HG03097 (cell line): ENCODE results near the gene CMKLR1.

Experiments used
- ATAC-seq: cut with Tn5 transposase; IDR thresholded peaks from one replicate; pipeline ENCODE4 v1.9.1; 2021; ENCODE audit not compliant: unreplicated experiment, low FRiP score

The CMKLR1 gene

DNA sequence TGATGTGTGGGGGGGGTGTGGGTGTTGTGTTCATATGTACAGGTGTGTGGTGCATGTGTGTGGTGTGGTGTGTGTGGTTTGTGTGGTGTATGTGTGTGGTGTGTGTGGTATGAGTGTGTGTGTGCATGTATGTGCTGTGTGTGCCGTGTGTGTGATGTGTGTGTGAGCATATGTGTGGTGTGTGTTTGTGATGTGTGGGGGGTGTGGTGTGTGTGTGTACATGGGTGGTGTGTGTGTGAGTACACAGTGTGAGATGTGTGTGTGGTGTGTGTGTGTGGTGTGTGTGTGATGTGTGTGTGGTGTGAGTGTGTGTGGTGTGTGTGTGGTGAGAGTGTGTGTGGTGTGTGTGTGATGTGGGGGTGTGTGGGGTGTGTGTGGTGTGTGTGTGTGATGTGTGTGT lies 24.5 kb upstream of the CMKLR1 start:
- no peak for ATAC-seq

DNA sequence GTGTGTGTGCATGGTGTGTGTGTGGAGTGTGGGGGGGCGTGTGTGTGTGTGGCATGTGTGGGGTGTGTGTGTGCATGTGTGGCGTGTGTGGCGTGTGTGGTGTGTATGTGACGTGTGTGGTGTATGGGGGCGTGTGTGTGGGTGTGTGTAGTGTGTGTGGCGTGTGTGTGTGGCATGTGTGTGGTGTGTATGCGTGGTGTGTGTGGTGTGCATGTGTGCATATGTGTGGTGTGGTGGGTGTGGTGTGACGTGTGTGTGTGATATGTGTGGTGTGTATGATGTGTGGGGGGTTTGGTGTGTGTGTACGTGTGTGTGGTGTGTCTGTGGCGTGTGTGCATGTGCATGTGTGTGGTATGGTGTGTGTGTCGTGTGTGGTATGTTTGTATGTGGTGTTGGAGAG lies 24.1 kb upstream of the CMKLR1 start:
- ATAC-seq, result no peak

DNA sequence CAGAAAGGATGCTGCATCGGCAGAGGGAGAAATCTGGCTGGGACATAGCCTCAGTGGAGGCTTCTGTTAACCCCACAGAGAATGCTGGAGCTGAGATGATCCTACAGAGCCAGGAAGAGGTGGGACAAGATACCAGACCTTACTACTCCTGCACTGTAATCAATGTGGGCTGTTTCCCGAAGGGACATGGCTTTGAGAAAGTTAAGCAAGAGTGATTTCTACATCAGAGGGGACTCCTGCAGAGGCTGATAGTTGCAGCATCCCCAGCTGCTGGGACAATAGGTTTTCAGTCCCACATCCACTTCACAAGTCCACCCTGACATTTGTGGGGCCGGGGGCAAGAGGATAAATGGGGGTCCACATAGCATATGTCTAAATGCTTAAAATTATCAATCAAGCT lies 22.5 kb upstream of the CMKLR1 start:
- ATAC-seq, result no peak

DNA sequence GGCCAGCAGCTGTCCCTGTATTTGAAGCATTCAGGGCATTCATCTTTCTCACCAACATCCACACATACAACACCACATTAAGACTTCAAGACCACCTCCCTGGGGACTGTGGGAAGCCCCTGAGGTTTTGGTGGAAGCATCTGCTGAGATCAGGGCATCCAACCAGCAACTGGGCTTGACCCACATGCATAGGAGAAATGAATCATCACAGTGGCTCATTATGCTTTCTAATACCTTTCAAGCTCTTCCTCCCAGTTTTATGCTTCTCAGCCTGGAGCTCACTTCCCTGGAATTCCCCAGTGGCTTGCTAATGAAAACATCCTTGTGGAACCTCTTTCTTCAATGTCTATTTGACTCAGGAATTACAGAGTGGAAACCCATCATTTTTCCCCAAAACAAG lies 21.4 kb upstream of the CMKLR1 start:
- no peak for ATAC-seq

DNA sequence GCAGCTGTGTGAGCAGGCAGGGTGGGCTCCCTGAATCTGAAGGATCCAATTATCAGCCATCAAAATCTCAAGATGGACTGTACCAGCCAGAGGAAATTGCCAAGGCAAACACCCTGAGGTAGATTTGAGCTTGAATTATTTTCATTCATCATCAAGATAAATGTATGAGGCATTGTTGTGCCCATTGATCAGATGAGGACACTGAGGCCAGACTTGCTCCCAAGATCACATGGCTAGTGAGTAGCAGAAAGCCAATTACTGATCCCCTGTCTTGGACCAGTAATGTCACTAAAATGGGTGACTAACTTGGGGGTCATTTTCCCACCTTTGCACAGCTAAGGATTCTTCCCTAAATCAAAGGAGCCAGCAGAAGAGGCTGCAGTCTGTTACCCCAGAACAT lies 20.9 kb upstream of the CMKLR1 start:
- ATAC-seq, result no peak

DNA sequence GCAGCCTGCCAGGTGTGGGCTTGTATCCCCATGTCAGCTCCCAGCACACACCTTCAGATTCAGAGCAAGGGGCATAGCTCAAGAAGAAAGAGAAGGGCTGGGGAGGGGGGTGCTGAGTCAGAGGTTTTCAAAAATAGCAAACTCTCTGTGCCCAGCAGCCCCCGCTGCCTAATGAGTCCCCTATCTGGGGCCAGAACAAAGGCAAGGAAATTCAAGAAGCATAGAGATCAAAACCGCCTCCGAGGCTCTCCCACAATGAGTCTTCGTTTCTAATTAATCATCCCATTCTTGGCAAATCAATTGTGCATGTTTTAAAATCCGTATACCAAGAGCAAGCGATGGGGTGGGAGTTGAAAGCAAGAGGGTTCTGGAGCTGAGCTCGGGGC lies 19.5 kb upstream of the CMKLR1 start:
- no peak for ATAC-seq

DNA sequence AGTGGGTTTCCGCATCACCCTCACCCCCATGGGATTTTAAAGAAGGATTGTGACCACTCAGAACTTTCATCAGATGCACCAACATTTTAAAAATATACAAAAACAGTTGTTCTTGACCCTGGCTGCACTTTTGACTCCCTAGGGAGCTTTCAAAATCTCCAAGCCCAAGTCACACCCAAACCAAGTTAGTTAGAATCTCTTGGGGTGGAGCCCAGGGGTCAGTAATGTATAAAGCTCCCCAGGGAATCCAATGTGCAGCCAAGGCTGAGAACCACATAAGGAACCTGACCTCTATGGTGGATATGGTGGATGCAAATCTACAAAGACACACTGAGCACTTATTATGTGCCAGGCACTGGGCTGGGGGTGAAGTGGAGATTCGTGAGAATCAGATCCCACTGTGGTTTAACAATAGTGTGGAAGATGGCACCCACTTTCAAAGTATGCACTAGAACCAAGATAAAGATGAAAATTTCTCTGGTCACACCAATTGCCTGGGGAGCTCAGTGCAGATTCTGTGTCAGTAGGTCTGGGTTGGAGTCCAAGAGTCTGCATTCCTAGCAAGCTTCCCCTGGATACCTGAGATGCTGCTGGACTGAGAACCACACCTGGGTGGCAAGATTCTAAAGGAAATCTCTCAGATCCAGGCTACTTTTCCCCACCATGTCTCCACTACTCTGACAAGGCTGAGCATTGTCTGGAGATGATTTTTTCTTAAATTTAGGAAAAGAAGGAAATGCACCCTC lies 18.9 kb upstream of the CMKLR1 start:
- ATAC-seq, result no peak

DNA sequence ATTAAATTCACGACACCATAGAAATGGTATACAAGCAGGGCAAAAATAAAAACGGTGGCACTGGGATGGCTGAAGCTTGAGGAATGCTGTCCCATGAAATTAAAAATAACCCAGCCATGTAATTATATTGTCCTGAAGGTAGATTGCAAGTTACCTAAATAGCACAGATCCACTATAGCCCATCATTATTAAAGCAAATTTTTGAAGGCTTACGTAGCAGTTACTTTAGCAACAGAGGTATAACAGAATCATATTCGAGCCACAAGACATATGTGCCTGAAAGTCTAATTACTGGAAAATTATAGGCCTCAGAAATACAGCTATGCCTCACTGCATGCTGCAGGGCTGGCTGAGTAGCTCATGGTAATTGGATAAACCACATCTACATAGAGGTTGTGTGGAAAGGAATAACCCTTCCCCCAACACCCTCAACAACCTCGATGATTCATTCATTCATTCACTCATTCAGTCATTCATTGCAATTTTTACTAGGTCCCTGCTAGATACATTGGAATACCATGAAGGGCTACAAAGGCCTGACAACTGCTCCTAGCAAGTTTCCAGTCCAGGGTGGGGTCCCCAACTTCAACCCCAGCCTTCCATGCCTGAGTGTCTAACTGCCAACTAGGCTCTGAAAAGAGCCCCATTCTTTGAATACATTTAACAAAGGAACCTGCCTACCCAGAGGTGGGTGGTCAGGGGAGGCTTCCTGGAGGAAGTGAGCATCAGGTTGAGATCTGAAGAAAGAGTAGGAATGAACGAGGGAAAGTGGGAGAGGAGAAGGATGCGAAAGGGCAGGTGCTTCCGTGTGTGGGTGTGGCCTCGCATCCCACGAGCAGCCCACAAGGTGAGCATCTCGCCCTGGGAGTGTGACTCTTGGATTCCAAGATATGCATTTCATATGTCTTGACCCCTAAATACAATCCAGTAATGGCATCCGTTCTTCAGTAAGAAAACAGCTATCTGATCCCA lies 18.0 kb upstream of the CMKLR1 start:
- ATAC-seq, result no peak

DNA sequence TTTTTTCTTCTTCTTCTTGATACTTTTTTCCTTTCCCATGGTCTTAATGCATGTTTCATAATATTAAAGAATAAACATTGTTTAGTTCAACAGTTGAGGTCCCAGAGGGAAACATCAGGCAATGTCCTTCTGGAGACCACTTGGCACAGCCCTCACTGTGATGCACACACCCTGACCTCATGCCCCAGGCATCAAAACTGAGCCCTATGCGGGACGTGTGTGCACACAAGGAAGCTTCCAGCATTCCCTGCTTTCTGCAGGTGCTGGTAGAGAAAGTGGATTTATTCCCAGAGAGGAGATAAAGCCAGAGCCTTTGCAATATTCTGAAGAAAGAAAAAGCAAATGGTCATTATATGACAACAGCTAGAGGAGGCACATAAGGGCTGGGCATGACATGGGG lies 16.0 kb upstream of the CMKLR1 start:
- ATAC-seq, result no peak

DNA sequence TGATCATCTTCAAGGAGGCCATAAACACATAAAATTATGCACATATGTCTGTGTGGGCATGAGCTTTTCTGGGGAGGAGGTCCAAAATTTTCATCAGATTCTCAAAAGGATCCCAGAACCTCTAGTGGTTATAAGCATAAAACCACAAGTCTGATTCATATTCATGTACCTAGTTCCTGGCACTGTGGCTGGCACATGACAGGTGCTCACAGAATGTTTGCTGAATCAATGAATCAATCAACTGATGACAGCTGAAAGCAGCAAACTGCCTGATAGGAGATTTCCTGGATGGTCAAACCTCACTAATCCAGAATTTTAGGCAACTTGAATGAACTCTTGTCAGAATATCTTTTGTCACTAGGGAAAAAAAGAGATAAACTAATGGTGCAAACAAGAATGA lies 13.5 kb upstream of the CMKLR1 start:
- no peak for ATAC-seq

DNA sequence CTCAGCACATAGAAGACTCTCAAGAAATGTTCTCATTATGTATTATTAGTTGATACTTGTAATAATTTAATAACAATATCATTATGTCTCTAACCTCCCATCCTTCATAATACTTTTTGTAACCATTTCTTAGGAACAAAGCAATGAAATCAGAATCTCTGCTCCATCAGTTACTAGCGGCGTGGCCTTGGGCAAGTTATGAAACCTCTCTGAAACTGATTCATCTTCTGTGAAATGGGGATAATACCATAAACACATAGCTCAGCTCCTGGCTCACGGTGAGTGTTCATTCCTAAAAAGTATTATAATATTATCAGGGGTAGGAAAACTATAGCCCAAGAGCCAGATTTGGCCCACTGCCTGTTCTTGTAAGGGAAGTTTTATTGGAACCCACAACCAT lies 11.4 kb upstream of the CMKLR1 start:
- no peak for ATAC-seq

DNA sequence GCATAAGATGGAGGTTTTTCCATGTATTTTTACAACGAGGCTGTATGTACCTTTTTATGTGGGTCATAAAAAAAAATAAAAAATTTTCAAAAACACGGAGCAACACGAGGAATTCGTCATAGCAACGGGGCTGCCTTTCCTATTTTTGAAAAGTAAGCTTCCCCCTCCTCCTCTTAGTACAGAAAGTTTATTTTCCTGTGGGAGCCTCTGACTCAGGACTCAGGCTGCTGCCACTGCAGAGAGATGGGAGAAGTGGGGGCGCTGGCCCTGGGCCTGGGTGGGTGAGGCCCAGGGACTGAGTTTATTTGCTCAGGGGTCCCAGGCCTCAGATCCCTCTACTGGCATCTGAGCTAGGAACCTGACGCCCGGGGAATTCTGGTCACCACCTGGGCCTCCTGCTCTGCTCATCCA lies 10.2 kb upstream of the CMKLR1 start:
- ATAC-seq, result no peak

DNA sequence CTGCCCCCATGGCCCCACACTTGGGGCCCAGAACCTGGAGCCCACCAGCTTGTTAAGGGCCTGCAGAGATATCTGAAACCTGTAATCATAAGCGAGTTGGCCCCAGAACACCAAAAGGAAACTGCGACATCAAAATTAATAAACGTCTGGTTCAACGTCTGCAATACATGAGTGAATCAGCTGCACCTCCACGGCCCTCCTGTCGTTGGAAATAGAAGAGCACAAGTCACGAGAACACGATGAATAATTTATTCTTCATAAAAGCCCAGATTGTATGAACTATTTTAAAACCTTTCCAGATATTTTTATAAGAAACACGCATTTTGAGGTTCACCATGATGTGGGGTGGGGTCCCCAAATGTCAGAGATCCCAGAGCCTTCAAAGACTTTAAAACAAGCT lies 9.7 kb upstream of the CMKLR1 start:
- no peak for ATAC-seq

DNA sequence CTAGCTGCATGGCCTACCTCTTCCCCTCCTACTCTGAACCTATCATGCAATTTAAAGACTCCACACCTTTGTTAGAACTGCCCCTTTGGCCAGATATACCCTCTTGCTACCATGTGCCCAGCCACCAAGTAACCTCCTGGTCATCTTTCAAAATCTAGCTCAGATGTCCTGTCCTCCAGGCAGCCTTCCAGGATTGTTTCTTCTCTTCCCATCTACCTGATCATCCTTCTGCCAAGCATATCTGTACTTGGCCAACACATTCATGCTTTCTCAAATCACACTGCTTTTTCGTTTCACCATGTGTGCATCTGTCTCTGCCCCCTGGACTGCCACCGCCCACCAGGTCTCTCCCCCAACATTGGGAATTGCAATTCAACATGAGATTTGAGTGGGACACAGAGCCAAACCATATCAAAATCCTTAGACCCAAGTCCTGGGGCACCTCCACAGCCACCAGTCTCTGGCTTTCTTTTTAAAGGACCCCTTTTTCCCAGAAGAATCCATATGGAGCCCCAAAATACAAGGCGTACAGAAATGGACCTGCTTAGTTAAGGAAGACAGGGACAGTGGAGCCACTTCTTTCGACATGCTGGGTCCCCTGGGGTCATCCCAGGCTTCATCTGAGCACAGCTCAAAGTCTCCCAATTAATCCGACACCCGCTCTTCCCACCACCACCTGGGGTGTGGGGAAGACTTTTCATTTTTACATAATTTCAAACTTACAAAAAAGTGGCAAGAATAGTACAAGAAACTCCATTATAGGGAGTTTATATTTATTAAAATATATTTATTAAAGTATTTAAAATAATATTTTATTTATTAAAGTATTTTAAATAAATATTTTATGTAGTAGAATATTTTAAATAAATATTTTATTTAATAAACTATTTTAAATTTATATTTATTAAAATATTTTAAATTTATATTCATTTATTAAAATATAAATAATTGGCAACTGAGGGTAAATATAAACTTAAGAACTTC lies 7.9 kb upstream of the CMKLR1 start:
- no peak for ATAC-seq

DNA sequence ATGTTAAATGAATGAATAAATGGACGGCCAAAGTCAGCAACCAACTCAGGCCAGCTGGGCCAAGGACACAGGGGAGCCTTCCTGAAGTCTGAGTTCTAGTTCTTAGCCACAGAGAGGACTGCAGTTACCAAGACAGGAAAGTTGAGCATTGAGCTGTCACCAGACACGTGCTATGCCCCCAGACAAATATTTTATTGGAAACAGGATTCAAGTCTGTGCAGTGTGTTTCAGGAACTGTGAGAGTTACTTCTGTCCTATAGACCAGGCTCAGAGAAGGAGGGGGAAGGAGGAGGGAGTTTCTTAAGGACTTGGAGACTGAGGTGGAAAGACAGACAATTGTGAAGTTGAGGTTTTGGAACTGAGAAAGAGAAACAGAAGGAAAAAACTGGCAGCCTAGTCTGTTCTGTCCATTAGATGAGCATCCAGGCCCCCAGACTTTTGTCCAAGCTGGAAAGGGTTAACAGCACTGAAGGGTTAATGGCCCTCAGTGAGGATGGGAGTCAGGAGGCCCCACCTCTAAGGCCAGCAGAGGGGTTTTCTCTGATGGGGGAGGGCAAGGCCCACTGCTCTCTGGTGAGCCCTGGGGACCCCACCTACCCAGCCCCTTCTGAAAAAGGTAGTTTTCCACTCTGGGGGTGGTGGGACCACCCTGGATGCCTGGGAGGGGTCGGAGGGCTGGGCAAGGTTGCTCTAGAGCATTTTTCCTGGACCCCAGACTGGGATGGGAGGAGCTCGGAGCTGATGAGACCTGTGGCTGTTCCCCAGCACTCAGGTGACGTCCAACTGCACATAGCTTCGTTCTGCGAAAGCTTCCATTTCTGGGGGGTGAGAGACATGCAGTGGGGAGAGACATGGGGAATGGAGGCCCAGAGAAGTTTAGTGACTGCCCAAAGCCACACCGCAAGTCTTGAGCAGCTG lies 6.9 kb upstream of the CMKLR1 start:
- ATAC-seq, result no peak

DNA sequence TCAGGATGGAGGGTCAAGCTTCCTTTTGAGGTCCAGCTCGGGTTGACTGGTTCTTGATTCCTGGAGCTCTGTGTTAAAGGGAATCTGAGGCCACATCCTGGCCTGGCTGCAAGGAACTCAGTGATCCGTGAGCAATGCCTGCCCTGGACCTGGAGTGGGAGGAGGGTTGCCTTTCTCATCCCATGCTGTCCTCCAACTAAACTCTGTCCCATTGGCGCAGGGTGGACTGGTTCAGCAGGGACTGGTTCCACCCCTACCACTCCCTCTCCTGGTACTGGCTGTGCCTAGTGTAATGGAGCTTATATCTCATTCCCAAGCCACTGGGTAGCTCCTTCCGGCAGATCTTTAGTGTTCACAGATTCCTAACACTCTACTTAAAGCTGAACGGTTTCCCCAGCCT lies 3.9 kb upstream of the CMKLR1 start:
- ATAC-seq, result no peak

DNA sequence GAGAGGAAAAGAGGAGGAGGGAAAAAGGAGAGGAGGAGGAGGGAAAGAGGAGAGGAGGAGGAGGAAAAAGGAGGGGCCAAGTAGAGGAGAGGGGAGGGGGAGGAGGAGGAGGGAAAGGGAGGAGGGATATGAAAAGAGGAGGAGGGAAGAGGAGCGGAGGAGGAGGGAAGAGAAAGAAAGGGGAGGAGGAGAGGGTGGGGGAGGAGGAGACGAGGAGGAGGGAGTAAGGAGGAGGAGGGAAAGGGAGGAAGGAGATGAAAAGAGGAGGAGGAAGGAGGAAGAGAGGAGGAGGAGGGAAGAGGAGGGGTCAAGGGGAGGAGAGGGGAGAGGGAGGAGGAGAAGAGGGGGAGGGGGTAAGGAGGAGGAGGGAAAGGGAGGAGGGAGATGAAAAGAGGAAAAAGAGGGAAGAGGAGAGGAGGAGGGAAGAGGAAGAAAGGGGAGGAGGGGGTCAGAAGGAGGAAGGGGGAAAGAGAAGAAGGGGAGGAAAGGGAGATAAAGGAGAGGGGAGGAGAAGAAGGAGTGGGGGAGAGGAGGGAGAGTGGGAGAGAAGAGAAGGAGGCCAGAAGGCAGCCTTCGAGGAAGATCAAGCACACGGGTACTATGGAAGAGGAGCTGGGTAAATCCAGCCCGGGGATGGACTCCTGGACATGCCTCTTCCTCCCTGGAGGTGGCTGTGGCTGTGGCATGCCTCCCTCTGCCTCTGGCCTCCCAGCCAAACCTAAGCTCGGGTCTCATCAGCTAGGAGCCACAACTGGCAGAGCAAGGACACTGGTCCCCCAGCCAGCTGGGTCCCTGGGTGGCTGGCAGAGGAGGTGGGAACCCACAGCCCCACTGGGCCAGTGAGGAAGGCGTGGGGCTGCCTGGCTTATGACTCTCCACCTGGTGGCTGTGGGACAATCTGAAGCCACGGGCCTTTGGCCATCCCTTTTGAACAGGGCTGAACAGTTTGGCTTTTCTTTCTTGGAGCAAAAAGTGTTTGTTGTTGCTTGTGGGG lies 3.0 kb upstream of the CMKLR1 start:
- no peak for ATAC-seq

DNA sequence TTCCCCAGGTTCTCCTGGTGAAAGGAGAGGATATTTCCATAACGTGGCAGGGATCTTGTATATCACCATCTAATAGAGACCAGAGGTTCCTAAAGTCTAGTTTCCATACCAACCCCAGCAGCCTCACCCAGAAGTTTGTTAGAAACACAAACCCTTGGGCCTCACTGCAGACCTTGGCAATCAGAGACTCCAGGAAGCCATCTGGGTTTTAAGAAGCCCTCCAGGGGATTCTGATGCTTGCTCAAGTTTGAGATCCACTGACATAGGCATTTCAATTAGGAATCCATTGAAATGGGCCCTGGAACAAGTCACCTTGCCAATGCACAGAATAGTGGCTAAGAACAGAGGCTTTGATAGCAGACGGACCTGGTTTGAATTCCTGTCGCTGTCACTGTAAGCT lies 2.2 kb upstream of the CMKLR1 start:
- ATAC-seq, result no peak

DNA sequence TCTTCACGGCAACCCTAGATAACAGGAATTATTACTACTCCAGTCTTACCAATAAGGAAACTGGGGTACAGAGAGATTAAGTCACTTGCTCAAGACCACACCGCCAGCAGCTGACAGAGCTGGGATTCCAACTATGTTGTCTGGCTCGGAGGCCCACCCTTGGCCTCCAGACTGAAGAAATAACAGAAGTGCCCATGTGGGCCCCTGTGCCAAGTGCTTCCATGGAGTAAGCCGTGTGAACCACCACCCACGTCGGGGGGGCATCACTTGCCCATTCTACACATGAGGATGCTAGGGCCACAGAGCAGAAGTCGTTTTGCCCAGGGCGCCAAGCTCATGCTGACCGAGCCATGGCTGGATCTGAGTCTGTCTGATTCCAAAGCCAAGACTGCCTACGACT lies 926 bp upstream of the CMKLR1 start:
- no peak for ATAC-seq
